ENCODE results near the gene EIF1AD. TPM values are rescaled to one million over a fixed set of nuclear protein-coding genes. Genes with fewer than 3 reads are reported as not detected.
"Not testable (repeated sequence)": the region's sequence is repeated elsewhere in the genome, so short reads cannot be mapped to it uniquely, and the experiment has no call there.

EIF1AD gene
- total RNA-seq, 1 donor from 2014 or later = 64.5 TPM

- DNase-seq (ENCODE audit: low spot score) = no peak
- no peaks in the 10 kb centered on the region for H3K27me3 Mint-ChIP-seq (ENCODE audit: low read depth)
- H3K9me3 Mint-ChIP-seq = no peaks in the 10 kb centered on the region
- peaks cover 78% of the 10 kb centered on the region for H3K36me3 Mint-ChIP-seq (ENCODE audit: low read depth)
- no peak overlapping the region for H3K4me3 Mint-ChIP-seq (ENCODE audit: low read depth)
- intact Hi-C loops (cut with micrococcal nuclease) = no loop called here
- peaks cover 20% of the 10 kb centered on the region for H3K4me1 Mint-ChIP-seq (ENCODE audit: low read depth)
- no peak overlapping the region for H3K27ac Mint-ChIP-seq
Observed at GRCh38 chr11:65965986-65966762, 35.8 kb downstream of the EIF1AD start.

- intact Hi-C loops (cut with micrococcal nuclease) = no loop called here
- DNase-seq (ENCODE audit: low spot score) = no peak
- H3K4me3 Mint-ChIP-seq (ENCODE audit: low read depth) = no peak overlapping the region
- no peaks in the 10 kb centered on the region for H3K27me3 Mint-ChIP-seq (ENCODE audit: low read depth)
- H3K27ac Mint-ChIP-seq = no peak overlapping the region
- H3K4me1 Mint-ChIP-seq (ENCODE audit: low read depth) = peaks cover 24% of the 10 kb centered on the region
- peaks cover 71% of the 10 kb centered on the region for H3K36me3 Mint-ChIP-seq (ENCODE audit: low read depth)
- H3K9me3 Mint-ChIP-seq = no peaks in the 10 kb centered on the region
Observed at GRCh38 chr11:65964906-65965305, 37.1 kb downstream of the EIF1AD start.

GRCh38 chr11:65962141-65962564, 39.8 kb downstream of the EIF1AD start:
- Mint-ChIP-seq H3K4me3 (ENCODE audit: low read depth) (peak overlapping the region; percentile 96), H3K27me3 (ENCODE audit: low read depth) (no peaks in the 10 kb centered on the region), H3K9me3 (no peaks in the 10 kb centered on the region), H3K36me3 (ENCODE audit: low read depth) (peaks cover 49% of the 10 kb centered on the region), H3K27ac (peak overlapping the region; percentile 59), H3K4me1 (ENCODE audit: low read depth) (peaks cover 29% of the 10 kb centered on the region)
- intact Hi-C loops (cut with micrococcal nuclease) = no loop called here
- no peak for DNase-seq (ENCODE audit: low spot score)

- Mint-ChIP-seq H3K27ac (peak within 1 kb of the TSS; percentile 97), H3K9me3 (no peaks in the 10 kb centered on the region), H3K4me3 (ENCODE audit: low read depth) (peak within 1 kb of the TSS; percentile 96), H3K36me3 (ENCODE audit: low read depth) (peaks cover 42% of the 10 kb centered on the region), H3K4me1 (ENCODE audit: low read depth) (peaks cover 35% of the 10 kb centered on the region), H3K27me3 (ENCODE audit: low read depth) (no peaks in the 10 kb centered on the region)
- peak; percentile 94 for DNase-seq (ENCODE audit: low spot score)
- intact Hi-C loops (cut with micrococcal nuclease) = loop anchor here (1.0 to 2.0 kb wide), 4 partner anchors 33 to 73 kb away; partner anchors contain the start of genes BANF1, C11orf68, DRAP1 and EIF1AD
Observed at GRCh38 chr11:65961267-65962140, 40.5 kb downstream of the EIF1AD start, which contains the start of gene SART1. SART1 (plus strand) TSS chr11:65961734; CDS start chr11:65961781, 47 bp downstream.

- Mint-ChIP-seq H3K36me3 (ENCODE audit: low read depth) (peaks cover 35% of the 10 kb centered on the region), H3K4me3 (ENCODE audit: low read depth) (peak overlapping the region; percentile 96), H3K27ac (peak overlapping the region; percentile 97), H3K27me3 (ENCODE audit: low read depth) (no peaks in the 10 kb centered on the region), H3K4me1 (ENCODE audit: low read depth) (peaks cover 36% of the 10 kb centered on the region), H3K9me3 (no peaks in the 10 kb centered on the region)
- DNase-seq (ENCODE audit: low spot score) = no peak
- intact Hi-C loops (cut with micrococcal nuclease) = loop anchor here (1.0 to 2.0 kb wide), 4 partner anchors 32 to 72 kb away; partner anchors contain the start of genes BANF1, C11orf68, DRAP1 and EIF1AD
Observed at GRCh38 chr11:65960824-65961266, 41.1 kb downstream of the EIF1AD start.

- Mint-ChIP-seq H3K4me3 (ENCODE audit: low read depth) (no peak overlapping the region), H3K27me3 (ENCODE audit: low read depth) (no peaks in the 10 kb centered on the region), H3K36me3 (ENCODE audit: low read depth) (peaks cover 19% of the 10 kb centered on the region), H3K9me3 (no peaks in the 10 kb centered on the region), H3K27ac (no peak overlapping the region), H3K4me1 (ENCODE audit: low read depth) (peaks cover 31% of the 10 kb centered on the region)
- DNase-seq (ENCODE audit: low spot score) = no peak
- intact Hi-C loops (cut with micrococcal nuclease) = no loop called here
Observed at GRCh38 chr11:65958774-65959420, 43.1 kb downstream of the EIF1AD start.

GRCh38 chr11:65958291-65958690, 43.7 kb downstream of the EIF1AD start:
- intact Hi-C loops (cut with micrococcal nuclease) = no loop called here
- Mint-ChIP-seq H3K36me3 (ENCODE audit: low read depth) (peaks cover 15% of the 10 kb centered on the region), H3K27ac (no peak overlapping the region), H3K27me3 (ENCODE audit: low read depth) (no peaks in the 10 kb centered on the region), H3K9me3 (no peaks in the 10 kb centered on the region), H3K4me1 (ENCODE audit: low read depth) (peaks cover 29% of the 10 kb centered on the region), H3K4me3 (ENCODE audit: low read depth) (no peak overlapping the region)
- DNase-seq (ENCODE audit: low spot score) = no peak

- intact Hi-C loops (cut with micrococcal nuclease) = no loop called here
- H3K27ac Mint-ChIP-seq = no peak overlapping the region
- H3K36me3 Mint-ChIP-seq (ENCODE audit: low read depth) = no peaks in the 10 kb centered on the region
- H3K4me1 Mint-ChIP-seq (ENCODE audit: low read depth) = peaks cover 13% of the 10 kb centered on the region
- H3K4me3 Mint-ChIP-seq (ENCODE audit: low read depth) = no peak overlapping the region
- H3K9me3 Mint-ChIP-seq = no peaks in the 10 kb centered on the region
- DNase-seq (ENCODE audit: low spot score) = no peak
- H3K27me3 Mint-ChIP-seq (ENCODE audit: low read depth) = peaks cover 3% of the 10 kb centered on the region
Observed at GRCh38 chr11:65954771-65955170, 47.2 kb downstream of the EIF1AD start.

GRCh38 chr11:65953471-65953870, 48.5 kb downstream of the EIF1AD start:
- intact Hi-C loops (cut with micrococcal nuclease) = no loop called here
- peaks cover 13% of the 10 kb centered on the region for H3K4me1 Mint-ChIP-seq (ENCODE audit: low read depth)

GRCh38 chr11:65952052-65952521, 49.9 kb downstream of the EIF1AD start:
- intact Hi-C loops (cut with micrococcal nuclease) = no loop called here
- H3K27me3 Mint-ChIP-seq (ENCODE audit: low read depth) = peaks cover 3% of the 10 kb centered on the region
- H3K36me3 Mint-ChIP-seq (ENCODE audit: low read depth) = no peaks in the 10 kb centered on the region
- H3K9me3 Mint-ChIP-seq = no peaks in the 10 kb centered on the region
- no peak overlapping the region for H3K27ac Mint-ChIP-seq
- H3K4me1 Mint-ChIP-seq (ENCODE audit: low read depth) = peaks cover 7% of the 10 kb centered on the region
- no peak overlapping the region for H3K4me3 Mint-ChIP-seq (ENCODE audit: low read depth)
- DNase-seq (ENCODE audit: low spot score) = no peak

More at GRCh38 chr11:65953471-65953870, 48.5 kb downstream of the EIF1AD start:
- no peak for DNase-seq (ENCODE audit: low spot score)
- Mint-ChIP-seq H3K36me3 (ENCODE audit: low read depth) (no peaks in the 10 kb centered on the region), H3K4me3 (ENCODE audit: low read depth) (no peak overlapping the region), H3K9me3 (no peaks in the 10 kb centered on the region), H3K27ac (no peak overlapping the region), H3K27me3 (ENCODE audit: low read depth) (peaks cover 3% of the 10 kb centered on the region)

GRCh38 chr11:65951641-65952040, 50.3 kb downstream of the EIF1AD start:
- H3K27me3 Mint-ChIP-seq (ENCODE audit: low read depth); H3K9me3 Mint-ChIP-seq; H3K36me3 Mint-ChIP-seq (ENCODE audit: low read depth); intact Hi-C loops (cut with micrococcal nuclease); H3K27ac Mint-ChIP-seq; H3K4me1 Mint-ChIP-seq (ENCODE audit: low read depth); DNase-seq (ENCODE audit: low spot score); H3K4me3 Mint-ChIP-seq (ENCODE audit: low read depth): not testable (repeated sequence)

GRCh38 chr11:65950711-65951110, 51.2 kb downstream of the EIF1AD start:
- intact Hi-C loops (cut with micrococcal nuclease); H3K9me3 Mint-ChIP-seq; H3K4me3 Mint-ChIP-seq (ENCODE audit: low read depth); H3K27ac Mint-ChIP-seq; H3K36me3 Mint-ChIP-seq (ENCODE audit: low read depth); DNase-seq (ENCODE audit: low spot score); H3K27me3 Mint-ChIP-seq (ENCODE audit: low read depth); H3K4me1 Mint-ChIP-seq (ENCODE audit: low read depth): not testable (repeated sequence)
